ENCODE results near the gene RORC. TPM values are rescaled to one million over a fixed set of nuclear protein-coding genes. Genes with fewer than 3 reads are reported as not detected.
"Not testable (repeated sequence)": the region's sequence is repeated elsewhere in the genome, so short reads cannot be mapped to it uniquely, and the experiment has no call there.

Gene RORC
- total RNA-seq, 1 experiment from 2014 or later: not detected

- no peak overlapping the region for H3K27ac ChIP-seq (ENCODE audit: low read length)
- no peak overlapping the region for H2AFZ ChIP-seq (ENCODE audit: low read length)
- no peaks in the 10 kb centered on the region for H3K9me3 ChIP-seq (ENCODE audit: low read length)
- H3K4me1 ChIP-seq (ENCODE audit: low read length): peaks cover 16% of the 10 kb centered on the region
- no peaks in the 10 kb centered on the region for H4K20me1 ChIP-seq (ENCODE audit: insufficient read depth, low read depth, low read length)
- no peaks in the 10 kb centered on the region for H3K36me3 ChIP-seq (ENCODE audit: insufficient read depth, low read length)
- H3K4me3 ChIP-seq (ENCODE audit: low read length): no peak overlapping the region
- DNase-seq: no peak
- no peaks in the 10 kb centered on the region for H3K79me2 ChIP-seq (ENCODE audit: low read length)
- no peaks in the 10 kb centered on the region for H3K9me2 ChIP-seq (replicated peaks; ENCODE audit: insufficient read depth, low read length)
- H3K4me2 ChIP-seq (ENCODE audit: low read depth, low read length, poor library complexity, severe bottlenecking): no peak overlapping the region
- no peaks in the 10 kb centered on the region for H3K27me3 ChIP-seq (ENCODE audit: low read length)
- H3K9ac ChIP-seq (ENCODE audit: low read length): no peak overlapping the region
Measured at GRCh38 chr1:151787689-151788088, 43.9 kb downstream of the RORC start.

GRCh38 chr1:151783796-151784195, 47.8 kb downstream of the RORC start:
- Histone ChIP-seq H3K9me2 (replicated peaks; ENCODE audit: insufficient read depth, low read length) (no peaks in the 10 kb centered on the region), H3K27me3 (ENCODE audit: low read length) (no peaks in the 10 kb centered on the region), H4K20me1 (ENCODE audit: insufficient read depth, low read depth, low read length) (no peaks in the 10 kb centered on the region), H3K27ac (ENCODE audit: low read length) (no peak overlapping the region), H2AFZ (ENCODE audit: low read length) (no peak overlapping the region), H3K4me3 (ENCODE audit: low read length) (no peak overlapping the region), H3K4me1 (ENCODE audit: low read length) (no peaks in the 10 kb centered on the region), H3K79me2 (ENCODE audit: low read length) (no peaks in the 10 kb centered on the region), H3K9me3 (ENCODE audit: low read length) (no peaks in the 10 kb centered on the region), H3K9ac (ENCODE audit: low read length) (no peak overlapping the region), H3K4me2 (ENCODE audit: low read depth, low read length, poor library complexity, severe bottlenecking) (no peak overlapping the region), H3K36me3 (ENCODE audit: insufficient read depth, low read length) (no peaks in the 10 kb centered on the region)
- DNase-seq: no peak

- Histone ChIP-seq H3K4me2 (ENCODE audit: low read depth, low read length, poor library complexity, severe bottlenecking) (no peak overlapping the region), H3K9me2 (replicated peaks; ENCODE audit: insufficient read depth, low read length) (no peaks in the 10 kb centered on the region), H3K4me1 (ENCODE audit: low read length) (no peaks in the 10 kb centered on the region), H3K27me3 (ENCODE audit: low read length) (no peaks in the 10 kb centered on the region), H3K27ac (ENCODE audit: low read length) (no peak overlapping the region), H3K4me3 (ENCODE audit: low read length) (no peak overlapping the region), H3K79me2 (ENCODE audit: low read length) (no peaks in the 10 kb centered on the region), H3K9ac (ENCODE audit: low read length) (no peak overlapping the region), H3K9me3 (ENCODE audit: low read length) (no peaks in the 10 kb centered on the region), H4K20me1 (ENCODE audit: insufficient read depth, low read depth, low read length) (no peaks in the 10 kb centered on the region), H3K36me3 (ENCODE audit: insufficient read depth, low read length) (no peaks in the 10 kb centered on the region), H2AFZ (ENCODE audit: low read length) (no peak overlapping the region)
- DNase-seq: no peak
Measured at GRCh38 chr1:151782741-151783140, 48.9 kb downstream of the RORC start.

- H3K4me3 ChIP-seq (ENCODE audit: low read length); H4K20me1 ChIP-seq (ENCODE audit: insufficient read depth, low read depth, low read length); H2AFZ ChIP-seq (ENCODE audit: low read length); H3K27ac ChIP-seq (ENCODE audit: low read length); DNase-seq; H3K27me3 ChIP-seq (ENCODE audit: low read length); H3K9me2 ChIP-seq (replicated peaks; ENCODE audit: insufficient read depth, low read length); H3K36me3 ChIP-seq (ENCODE audit: insufficient read depth, low read length); H3K4me2 ChIP-seq (ENCODE audit: low read depth, low read length, poor library complexity, severe bottlenecking); H3K9me3 ChIP-seq (ENCODE audit: low read length); H3K9ac ChIP-seq (ENCODE audit: low read length); H3K79me2 ChIP-seq (ENCODE audit: low read length); H3K4me1 ChIP-seq (ENCODE audit: low read length): not testable (repeated sequence)
Measured at GRCh38 chr1:151782026-151782425, 49.6 kb downstream of the RORC start.

GRCh38 chr1:151780736-151781135, 50.9 kb downstream of the RORC start:
- H3K9me2 ChIP-seq (replicated peaks; ENCODE audit: insufficient read depth, low read length); H3K27ac ChIP-seq (ENCODE audit: low read length); H3K79me2 ChIP-seq (ENCODE audit: low read length); H3K27me3 ChIP-seq (ENCODE audit: low read length); DNase-seq; H3K4me2 ChIP-seq (ENCODE audit: low read depth, low read length, poor library complexity, severe bottlenecking); H4K20me1 ChIP-seq (ENCODE audit: insufficient read depth, low read depth, low read length); H3K4me3 ChIP-seq (ENCODE audit: low read length); H2AFZ ChIP-seq (ENCODE audit: low read length); H3K9me3 ChIP-seq (ENCODE audit: low read length); H3K4me1 ChIP-seq (ENCODE audit: low read length); H3K36me3 ChIP-seq (ENCODE audit: insufficient read depth, low read length); H3K9ac ChIP-seq (ENCODE audit: low read length): not testable (repeated sequence)

GRCh38 chr1:151779852-151780251, 51.8 kb downstream of the RORC start:
- Histone ChIP-seq H2AFZ (ENCODE audit: low read length) (no peak overlapping the region), H3K27me3 (ENCODE audit: low read length) (no peaks in the 10 kb centered on the region), H3K4me3 (ENCODE audit: low read length) (no peak overlapping the region), H3K4me1 (ENCODE audit: low read length) (no peaks in the 10 kb centered on the region), H3K27ac (ENCODE audit: low read length) (no peak overlapping the region), H3K36me3 (ENCODE audit: insufficient read depth, low read length) (no peaks in the 10 kb centered on the region), H3K9me2 (replicated peaks; ENCODE audit: insufficient read depth, low read length) (no peaks in the 10 kb centered on the region), H4K20me1 (ENCODE audit: insufficient read depth, low read depth, low read length) (no peaks in the 10 kb centered on the region), H3K9ac (ENCODE audit: low read length) (no peak overlapping the region), H3K4me2 (ENCODE audit: low read depth, low read length, poor library complexity, severe bottlenecking) (no peak overlapping the region), H3K9me3 (ENCODE audit: low read length) (no peaks in the 10 kb centered on the region), H3K79me2 (ENCODE audit: low read length) (no peaks in the 10 kb centered on the region)
- no peak for DNase-seq

- no peaks in the 10 kb centered on the region for H4K20me1 ChIP-seq (ENCODE audit: insufficient read depth, low read depth, low read length)
- H3K27ac ChIP-seq (ENCODE audit: low read length): no peak overlapping the region
- no peak overlapping the region for H2AFZ ChIP-seq (ENCODE audit: low read length)
- H3K79me2 ChIP-seq (ENCODE audit: low read length): no peaks in the 10 kb centered on the region
- no peaks in the 10 kb centered on the region for H3K4me1 ChIP-seq (ENCODE audit: low read length)
- no peak overlapping the region for H3K4me3 ChIP-seq (ENCODE audit: low read length)
- no peaks in the 10 kb centered on the region for H3K9me3 ChIP-seq (ENCODE audit: low read length)
- H3K4me2 ChIP-seq (ENCODE audit: low read depth, low read length, poor library complexity, severe bottlenecking): no peak overlapping the region
- no peak overlapping the region for H3K9ac ChIP-seq (ENCODE audit: low read length)
- H3K9me2 ChIP-seq (replicated peaks; ENCODE audit: insufficient read depth, low read length): no peaks in the 10 kb centered on the region
- H3K27me3 ChIP-seq (ENCODE audit: low read length): no peaks in the 10 kb centered on the region
- H3K36me3 ChIP-seq (ENCODE audit: insufficient read depth, low read length): no peaks in the 10 kb centered on the region
- no peak for DNase-seq
Measured at GRCh38 chr1:151777317-151777716, 54.3 kb downstream of the RORC start.

GRCh38 chr1:151776665-151777062, 54.9 kb downstream of the RORC start:
- H3K9ac ChIP-seq (ENCODE audit: low read length): no peak overlapping the region
- no peaks in the 10 kb centered on the region for H3K9me2 ChIP-seq (replicated peaks; ENCODE audit: insufficient read depth, low read length)
- no peak overlapping the region for H3K27ac ChIP-seq (ENCODE audit: low read length)
- no peak overlapping the region for H2AFZ ChIP-seq (ENCODE audit: low read length)
- H3K36me3 ChIP-seq (ENCODE audit: insufficient read depth, low read length): no peaks in the 10 kb centered on the region
- H3K4me1 ChIP-seq (ENCODE audit: low read length): no peaks in the 10 kb centered on the region
- DNase-seq: no peak
- H4K20me1 ChIP-seq (ENCODE audit: insufficient read depth, low read depth, low read length): no peaks in the 10 kb centered on the region
- H3K4me2 ChIP-seq (ENCODE audit: low read depth, low read length, poor library complexity, severe bottlenecking): no peak overlapping the region
- no peaks in the 10 kb centered on the region for H3K9me3 ChIP-seq (ENCODE audit: low read length)
- H3K27me3 ChIP-seq (ENCODE audit: low read length): no peaks in the 10 kb centered on the region
- no peaks in the 10 kb centered on the region for H3K79me2 ChIP-seq (ENCODE audit: low read length)
- H3K4me3 ChIP-seq (ENCODE audit: low read length): no peak overlapping the region
